SU-DHL-6 (cell line): ENCODE results near the gene FIGLA.

Experiments used
- H2AFZ ChIP-seq: fragments of 200-600 bp; sonication (generic); 2 replicates; pipeline ENCODE4 v1.6.1; 2014; ENCODE audit warnings: low read depth, mild to moderate bottlenecking, moderate library complexity, mixed read lengths, antibody characterized with exemption, low read length; ENCODE audit not compliant: severe bottlenecking
- H3F3A ChIP-seq: fragments of 200-600 bp; shearing (Covaris generic); 2 replicates; pipeline ENCODE4 v1.6.0; 2016; ENCODE audit warnings: antibody characterized with exemption, mild to moderate bottlenecking; ENCODE audit not compliant: insufficient read depth
- H3K27ac ChIP-seq: fragments of 200-600 bp; sonication (generic); 2 replicates; pipeline ENCODE4 v1.5.1; 2016; ENCODE audit warnings: low read depth, mild to moderate bottlenecking, low read length, moderate library complexity, mixed read lengths
- H3K27me3 ChIP-seq: fragments of 200-600 bp; sonication (generic), shearing (Covaris generic); 2 replicates; pipeline ENCODE4 v1.6.0; 2014; ENCODE audit warnings: mild to moderate bottlenecking, low read length
- H3K36me3 ChIP-seq: fragments of 200-600 bp; sonication (generic); 2 replicates; pipeline ENCODE4 v1.6.1; 2014; ENCODE audit warnings: mild to moderate bottlenecking, low read length, mixed read lengths
- H3K4me2 ChIP-seq: fragments of 300-600, 200-600 bp; shearing (Covaris generic), sonication (generic); 2 replicates; pipeline ENCODE4 v1.6.0; 2014; ENCODE audit warnings: low read length, low read depth, mild to moderate bottlenecking; ENCODE audit not compliant: poor library complexity, severe bottlenecking
- H3K4me3 ChIP-seq: fragments of 200-600 bp; sonication (generic); 2 replicates; pipeline ENCODE4 v1.5.1; 2014; ENCODE audit warnings: antibody characterized with exemption, low read length, mild to moderate bottlenecking, mixed read lengths; ENCODE audit not compliant: insufficient read depth, poor library complexity, severe bottlenecking
- H3K79me2 ChIP-seq: fragments of 200-600 bp; sonication (generic); 2 replicates; pipeline ENCODE4 v1.6.1; 2014; ENCODE audit warnings: mild to moderate bottlenecking, low read length, moderate library complexity; ENCODE audit not compliant: insufficient read depth
- H3K9ac ChIP-seq: fragments of 200-600 bp; sonication (generic); 2 replicates; pipeline ENCODE4 v1.7.0; 2014; ENCODE audit warnings: mild to moderate bottlenecking, low read length
- H3K9me2 ChIP-seq: fragments of 200-600 bp; sonication (generic); replicated peaks from 2 replicates; pipeline ENCODE4 v1.6.1; 2014; ENCODE audit warnings: low read length; ENCODE audit not compliant: insufficient read depth
- H3K9me3 ChIP-seq: fragments of 200-600 bp; sonication (generic); 2 replicates; pipeline ENCODE4 v1.6.1; 2014; ENCODE audit warnings: low read length, mixed read lengths; ENCODE audit not compliant: insufficient read depth
- H4K20me1 ChIP-seq: fragments of 200-600 bp; sonication (generic); 2 replicates; pipeline ENCODE4 v1.6.1; 2014; ENCODE audit warnings: low read depth, mild to moderate bottlenecking, antibody characterized with exemption, low read length, moderate library complexity, mixed read lengths
- CTCF ChIP-seq: fragments of 200-600 bp; sonication (generic); IDR thresholded peaks from one replicate; pipeline ENCODE4 v1.5.1; 2017; ENCODE audit warnings: antibody characterized with exemption, mild to moderate bottlenecking, low read length, moderate library complexity; ENCODE audit not compliant: insufficient read depth, poor library complexity, severe bottlenecking
- EZH2phosphoT487 ChIP-seq: fragments of 200-600 bp; sonication (generic), shearing (Covaris generic); conservative IDR thresholded peaks from 2 replicates; pipeline ENCODE4 v1.6.1; 2018; ENCODE audit warnings: mild to moderate bottlenecking, antibody characterized with exemption, low read length, moderate library complexity, mixed read lengths

FIGLA gene

GRCh38 chr2:70834881-70835280, 44.4 kb upstream of the FIGLA start:
- no peaks in the 10 kb centered on the region for H3K36me3 ChIP-seq
- H3K9ac ChIP-seq, result no peak overlapping the region
- no peak for TF ChIP-seq CTCF
- TF ChIP-seq EZH2phosphoT487, result no peak
- no peak overlapping the region for H3K27ac ChIP-seq
- no peaks in the 10 kb centered on the region for H3K79me2 ChIP-seq
- no peaks in the 10 kb centered on the region for H3K9me2 ChIP-seq
- no peak overlapping the region for H2AFZ ChIP-seq
- no peaks in the 10 kb centered on the region for H3F3A ChIP-seq
- H3K4me3 ChIP-seq, result no peak overlapping the region
- no peaks in the 10 kb centered on the region for H3K9me3 ChIP-seq
- H3K27me3 ChIP-seq, result no peaks in the 10 kb centered on the region
- no peaks in the 10 kb centered on the region for H4K20me1 ChIP-seq
- no peak overlapping the region for H3K4me2 ChIP-seq

GRCh38 chr2:70834106-70834505, 43.7 kb upstream of the FIGLA start:
- Histone ChIP-seq H3K36me3 (no peaks in the 10 kb centered on the region), H3K9me2 (no peaks in the 10 kb centered on the region), H3K4me2 (no peak overlapping the region)

GRCh38 chr2:70833246-70833645, 42.8 kb upstream of the FIGLA start:
- H3K9me3 ChIP-seq, result no peaks in the 10 kb centered on the region
- no peak overlapping the region for H3K4me2 ChIP-seq
- H3F3A ChIP-seq, result no peaks in the 10 kb centered on the region
- H3K27me3 ChIP-seq, result no peaks in the 10 kb centered on the region
- H3K79me2 ChIP-seq, result no peaks in the 10 kb centered on the region
- TF ChIP-seq EZH2phosphoT487 (no peak), CTCF (no peak)
- H3K4me3 ChIP-seq, result no peak overlapping the region
- H3K36me3 ChIP-seq, result no peaks in the 10 kb centered on the region
- H2AFZ ChIP-seq, result no peak overlapping the region
- no peaks in the 10 kb centered on the region for H3K9me2 ChIP-seq
- H4K20me1 ChIP-seq, result no peaks in the 10 kb centered on the region
- H3K27ac ChIP-seq, result no peak overlapping the region
- H3K9ac ChIP-seq, result no peak overlapping the region

More at GRCh38 chr2:70834106-70834505, 43.7 kb upstream of the FIGLA start:
- Histone ChIP-seq H3K9ac (no peak overlapping the region), H2AFZ (no peak overlapping the region), H3K27ac (no peak overlapping the region), H3K4me3 (no peak overlapping the region), H3K27me3 (no peaks in the 10 kb centered on the region), H3F3A (no peaks in the 10 kb centered on the region), H3K9me3 (no peaks in the 10 kb centered on the region), H4K20me1 (no peaks in the 10 kb centered on the region), H3K79me2 (no peaks in the 10 kb centered on the region)
- TF ChIP-seq EZH2phosphoT487, result no peak
- no peak for TF ChIP-seq CTCF

- H3K4me3 ChIP-seq, result no peak overlapping the region
- no peaks in the 10 kb centered on the region for H3F3A ChIP-seq
- H2AFZ ChIP-seq, result no peak overlapping the region
- no peak for TF ChIP-seq EZH2phosphoT487
- no peak for TF ChIP-seq CTCF
- H3K27ac ChIP-seq, result no peak overlapping the region
- H3K27me3 ChIP-seq, result no peaks in the 10 kb centered on the region
- no peaks in the 10 kb centered on the region for H3K36me3 ChIP-seq
- H3K9me3 ChIP-seq, result no peaks in the 10 kb centered on the region
- H3K79me2 ChIP-seq, result no peaks in the 10 kb centered on the region
- H3K9ac ChIP-seq, result no peak overlapping the region
- H3K9me2 ChIP-seq, result no peaks in the 10 kb centered on the region
- H4K20me1 ChIP-seq, result no peaks in the 10 kb centered on the region
- H3K4me2 ChIP-seq, result no peak overlapping the region
Measured at GRCh38 chr2:70832386-70832785, 41.9 kb upstream of the FIGLA start.
